Measurements from ENCODE around the gene SMC6. TPM values are rescaled to one million over a fixed set of nuclear protein-coding genes. Genes with fewer than 3 reads are reported as not detected.

The SMC6 gene
- total RNA-seq, 4 donors from 2014 or later = 15.7 to 49.1 (median 36.2) TPM

DNA sequence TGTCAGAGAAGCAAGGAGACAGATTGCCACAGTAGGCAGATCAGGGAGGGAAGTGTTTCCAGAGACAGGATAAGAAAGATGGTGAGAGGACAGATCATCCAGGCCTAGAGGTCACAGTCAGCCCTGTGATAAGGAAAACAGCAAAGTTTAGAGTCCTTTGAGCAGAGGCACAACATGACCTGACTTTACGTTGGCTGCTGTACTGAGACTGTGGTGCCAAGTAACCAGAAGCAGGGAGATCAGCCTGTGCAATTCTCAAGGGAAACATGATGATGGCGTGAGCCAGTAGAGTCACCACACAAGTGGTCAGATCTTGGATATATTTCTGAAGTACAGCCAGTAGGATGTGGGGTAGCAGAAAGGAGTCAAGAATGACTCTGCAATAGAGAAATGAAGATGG is 43.7 kb downstream of the SMC6 start:
- Histone ChIP-seq H3K9me3 (no peaks in the 10 kb centered on the region), H3K27me3 (no peaks in the 10 kb centered on the region), H3K4me1 (no peaks in the 10 kb centered on the region), H3K36me3 (peaks cover 0 to 47% (median 14%) of the 10 kb centered on the region in 4 donors), H3K4me3 (no peak overlapping the region), H3K27ac (no peak overlapping the region)
- TF ChIP-seq POLR2AphosphoS5 (IDR thresholded peaks at IDR 0.05) (no peak), POLR2A (IDR thresholded peaks at IDR 0.05) (no peak), EP300 (IDR thresholded peaks at IDR 0.05; ENCODE audit: low read depth) (no peak)
- TF ChIP-seq, protein P1, sequence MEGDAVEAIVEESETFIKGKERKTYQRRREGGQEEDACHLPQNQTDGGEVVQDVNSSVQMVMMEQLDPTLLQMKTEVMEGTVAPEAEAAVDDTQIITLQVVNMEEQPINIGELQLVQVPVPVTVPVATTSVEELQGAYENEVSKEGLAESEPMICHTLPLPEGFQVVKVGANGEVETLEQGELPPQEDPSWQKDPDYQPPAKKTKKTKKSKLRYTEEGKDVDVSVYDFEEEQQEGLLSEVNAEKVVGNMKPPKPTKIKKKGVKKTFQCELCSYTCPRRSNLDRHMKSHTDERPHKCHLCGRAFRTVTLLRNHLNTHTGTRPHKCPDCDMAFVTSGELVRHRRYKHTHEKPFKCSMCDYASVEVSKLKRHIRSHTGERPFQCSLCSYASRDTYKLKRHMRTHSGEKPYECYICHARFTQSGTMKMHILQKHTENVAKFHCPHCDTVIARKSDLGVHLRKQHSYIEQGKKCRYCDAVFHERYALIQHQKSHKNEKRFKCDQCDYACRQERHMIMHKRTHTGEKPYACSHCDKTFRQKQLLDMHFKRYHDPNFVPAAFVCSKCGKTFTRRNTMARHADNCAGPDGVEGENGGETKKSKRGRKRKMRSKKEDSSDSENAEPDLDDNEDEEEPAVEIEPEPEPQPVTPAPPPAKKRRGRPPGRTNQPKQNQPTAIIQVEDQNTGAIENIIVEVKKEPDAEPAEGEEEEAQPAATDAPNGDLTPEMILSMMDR (IDR thresholded peaks at IDR 0.05) = no peak
- DNase-seq = no peak
- in situ Hi-C loops (cut with MboI; ENCODE audit: low pct_ligation_motif_present in 1 of 4, low pct_unique_long_range_greater_than_20kb in 1 of 4, low sequenced_read_pairs in 3 of 4) (loop anchor here in 2 of 4 donors (25.0 kb wide), 1 partner anchor 127 kb away; no protein-coding TSS in a partner anchor), intact Hi-C loops (cut with DNase I; ENCODE audit: low total_unique reads) (no loop called here)
- WGBS, 2 donors (ENCODE audit: low coverage in 1 of 2) = 84 to 93% methylated on average over 2 of the region's 2 CpGs

DNA sequence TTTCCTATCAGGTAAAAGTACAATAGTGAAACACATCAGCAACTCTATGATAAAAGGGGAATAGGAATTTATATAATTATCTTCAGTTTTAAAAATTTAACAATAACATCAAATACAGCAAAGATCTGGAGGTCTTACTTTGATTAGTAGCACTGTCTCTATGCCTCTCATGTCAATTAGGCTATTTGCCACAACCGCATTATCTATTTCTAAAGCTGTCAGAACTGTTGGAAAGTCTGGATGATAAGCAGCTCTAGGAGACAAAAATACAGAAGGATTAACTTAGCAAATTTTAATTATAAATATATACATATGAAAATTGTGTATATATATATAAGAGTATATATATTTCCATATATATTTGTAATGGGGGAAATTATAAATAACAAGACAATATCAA is 45.1 kb downstream of the SMC6 start:
- intact Hi-C loops (cut with DNase I; ENCODE audit: low total_unique reads) (no loop called here), in situ Hi-C loops (cut with MboI; ENCODE audit: low pct_ligation_motif_present in 1 of 4, low pct_unique_long_range_greater_than_20kb in 1 of 4, low sequenced_read_pairs in 3 of 4) (loop anchor here in 2 of 4 donors (25.0 kb wide), 1 partner anchor 129 kb away; no protein-coding TSS in a partner anchor)
- H3K4me3 ChIP-seq = no peak overlapping the region
- DNase-seq = no peak
- H3K4me1 ChIP-seq = no peaks in the 10 kb centered on the region
- H3K36me3 ChIP-seq = peaks cover 0 to 47% (median 13%) of the 10 kb centered on the region in 4 donors
- no peak overlapping the region for H3K27ac ChIP-seq
- 98 to 100% methylated on average over 1 of the region's 1 CpG for WGBS, 2 donors (ENCODE audit: low coverage in 1 of 2)
- no peaks in the 10 kb centered on the region for H3K27me3 ChIP-seq
- TF ChIP-seq POLR2A (IDR thresholded peaks at IDR 0.05) = no peak
- TF ChIP-seq, protein P1 (IDR thresholded peaks at IDR 0.05) = no peak
- no peak for TF ChIP-seq EP300 (IDR thresholded peaks at IDR 0.05; ENCODE audit: low read depth)
- no peak for TF ChIP-seq POLR2AphosphoS5 (IDR thresholded peaks at IDR 0.05)
- no peaks in the 10 kb centered on the region for H3K9me3 ChIP-seq

DNA sequence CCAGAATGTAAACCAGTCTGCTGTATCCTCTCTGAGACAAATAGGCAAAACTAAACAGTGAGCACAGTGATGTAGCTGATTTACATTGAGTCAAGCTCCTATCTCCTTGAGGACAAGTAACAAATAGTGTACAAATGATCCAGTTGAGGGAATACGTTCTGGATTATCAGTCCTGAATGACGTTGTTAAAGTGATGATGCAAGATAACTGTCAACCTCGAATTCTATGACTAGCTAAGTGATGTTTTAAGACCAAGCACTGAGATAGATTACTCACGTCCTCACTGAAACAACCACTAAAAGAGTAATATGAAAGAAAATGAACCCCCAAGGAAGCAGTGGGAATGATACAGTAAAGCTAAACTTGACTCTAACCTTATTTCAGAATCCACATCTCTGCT is 46.8 kb downstream of the SMC6 start:
- TF ChIP-seq POLR2A (IDR thresholded peaks at IDR 0.05) = no peak
- TF ChIP-seq POLR2AphosphoS5 (IDR thresholded peaks at IDR 0.05) = no peak
- TF ChIP-seq, protein P1 (IDR thresholded peaks at IDR 0.05) = no peak
- TF ChIP-seq EP300 (IDR thresholded peaks at IDR 0.05; ENCODE audit: low read depth) = no peak
- Histone ChIP-seq H3K4me1 (no peaks in the 10 kb centered on the region), H3K27me3 (no peaks in the 10 kb centered on the region), H3K36me3 (peaks cover 0 to 43% (median 16%) of the 10 kb centered on the region in 4 donors), H3K27ac (no peak overlapping the region), H3K4me3 (no peak overlapping the region), H3K9me3 (no peaks in the 10 kb centered on the region)
- WGBS, 2 donors (ENCODE audit: low coverage in 1 of 2) = 90 to 92% methylated on average over 4 of the region's 4 CpGs
- intact Hi-C loops (cut with DNase I; ENCODE audit: low total_unique reads) (no loop called here), in situ Hi-C loops (cut with MboI; ENCODE audit: low pct_ligation_motif_present in 1 of 4, low pct_unique_long_range_greater_than_20kb in 1 of 4, low sequenced_read_pairs in 3 of 4) (loop anchor here in 2 of 4 donors (25.0 kb wide), 1 partner anchor 130 kb away; no protein-coding TSS in a partner anchor)
- no peak for DNase-seq

DNA sequence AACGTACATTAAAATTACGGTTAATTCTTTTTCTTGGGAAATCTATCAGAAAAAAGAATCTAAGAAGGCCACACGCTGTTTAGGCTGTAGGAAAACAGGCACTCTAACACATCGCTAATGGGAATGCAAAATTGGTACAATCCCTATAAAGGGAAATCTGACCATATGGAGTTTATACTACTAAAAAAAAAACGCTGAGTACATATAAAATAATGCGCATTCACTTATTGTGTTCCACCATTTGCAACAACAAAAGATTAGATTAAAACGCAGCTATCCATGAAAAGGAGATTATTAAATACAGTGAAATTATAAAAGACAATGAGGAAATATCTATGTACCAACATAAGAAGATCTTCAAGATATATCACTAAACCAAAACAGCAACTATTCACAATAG is 62.8 kb downstream of the SMC6 start:
- TF ChIP-seq, protein P1 (IDR thresholded peaks at IDR 0.05) = no peak
- TF ChIP-seq EP300 (IDR thresholded peaks at IDR 0.05; ENCODE audit: low read depth) (no peak), POLR2A (IDR thresholded peaks at IDR 0.05) (no peak), POLR2AphosphoS5 (IDR thresholded peaks at IDR 0.05) (no peak)
- Histone ChIP-seq H3K4me1 (no peaks in the 10 kb centered on the region), H3K27ac (no peak overlapping the region), H3K36me3 (peaks cover 0 to 25% (median 9%) of the 10 kb centered on the region in 4 donors), H3K27me3 (no peaks in the 10 kb centered on the region), H3K4me3 (no peak overlapping the region), H3K9me3 (no peaks in the 10 kb centered on the region)
- intact Hi-C loops (cut with DNase I; ENCODE audit: low total_unique reads) = no loop called here
- 97 to 98% methylated on average over 7 of the region's 7 CpGs for WGBS, 2 donors (ENCODE audit: low coverage in 1 of 2)
- in situ Hi-C loops (cut with MboI; ENCODE audit: low pct_ligation_motif_present in 1 of 4, low pct_unique_long_range_greater_than_20kb in 1 of 4, low sequenced_read_pairs in 3 of 4) = no loop called here
- DNase-seq = no peak

Measured in transverse colon (tissue), 4 donors.